Measurements from ENCODE around the gene NDUFV2. TPM values are rescaled to one million over a fixed set of nuclear protein-coding genes. Genes with fewer than 3 reads are reported as not detected.

The NDUFV2 gene
- total and polyA plus RNA-seq, 2 of the 8 experiments (the other 6 are each of a cell fraction or from before 2014, with no cell fraction given): 90.8 to 191 TPM

DNA sequence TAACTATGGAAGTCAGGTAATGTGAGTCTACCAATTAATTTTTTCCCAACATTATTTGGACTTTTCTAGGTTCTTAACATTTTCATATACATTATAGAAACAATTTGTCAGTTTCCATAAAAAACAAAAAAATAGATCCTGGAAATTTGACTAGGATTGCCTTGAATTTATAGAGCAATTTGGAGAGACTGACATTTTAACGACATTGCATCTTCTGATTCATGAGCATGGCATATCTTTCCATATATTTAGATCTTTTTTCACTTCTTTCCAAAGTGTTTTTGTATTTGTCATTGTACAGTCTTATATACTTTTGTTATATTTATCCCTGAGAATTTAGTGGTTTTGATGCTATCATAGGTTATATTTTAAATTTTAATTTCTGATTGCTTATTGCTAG lies 76.1 kb downstream of the NDUFV2 start:
- Histone ChIP-seq H2BK120ac (replicated peaks; ENCODE audit: low read depth, low read length) (no peak overlapping the region), H3K14ac (ENCODE audit: insufficient read length) (no peak overlapping the region), H3K4ac (replicated peaks; ENCODE audit: insufficient read length, low read depth, low read length) (no peak overlapping the region), H4K91ac (replicated peaks; ENCODE audit: insufficient read length, low read length) (no peak overlapping the region), H3K36me3 (ENCODE audit: control insufficient read depth in 2 of 4, insufficient read depth in 4 of 4, low read length in 3 of 4) (no peaks in the 10 kb centered on the region; a peak in 1 of 8 replicates), H2AFZ (ENCODE audit: low read length) (no peak overlapping the region), H4K5ac (ENCODE audit: insufficient read length, low read depth, low read length) (no peak overlapping the region), H3K9ac (replicated peaks in 1 of 4; ENCODE audit: extremely low read depth in 1 of 4, low read depth in 3 of 4, low read length in 3 of 4) (no peak overlapping the region), H3K79me2 (ENCODE audit: control insufficient read depth in 1 of 2, insufficient read depth in 2 of 2, low read length in 2 of 2) (peaks cover 0 to 51% of the 10 kb centered on the region in 2 experiments; a peak in 2 of 4 replicates), H2BK12ac (ENCODE audit: low read depth, low read length) (no peak overlapping the region), H3K4me3 (ENCODE audit: extremely low read depth in 1 of 4, insufficient read depth in 2 of 4, low read depth in 3 of 4, low read length in 4 of 4) (no peak overlapping the region), H3K9me3 (ENCODE audit: insufficient read depth in 2 of 2, low read depth in 1 of 2, low read length in 1 of 2) (no peaks in the 10 kb centered on the region), H2BK5ac (ENCODE audit: low read depth, low read length) (no peak overlapping the region), H3K18ac (ENCODE audit: extremely low read depth, low read length) (no peak overlapping the region), H3K56ac (replicated peaks; ENCODE audit: insufficient read length, low read depth, low read length) (no peak overlapping the region), H3K27ac (ENCODE audit: low read depth, low read length) (no peak overlapping the region), H3K27me3 (replicated peaks in 1 of 4; ENCODE audit: control insufficient read depth in 3 of 4, extremely low read depth in 1 of 4, insufficient read depth in 3 of 4, low read length in 3 of 4) (no peaks in the 10 kb centered on the region), H3K4me2 (ENCODE audit: insufficient read depth in 1 of 2, low read depth in 2 of 2, low read length in 2 of 2) (no peak overlapping the region), H3K79me1 (ENCODE audit: low read depth, low read length) (no peaks in the 10 kb centered on the region), H2AK5ac (ENCODE audit: low read depth, low read length) (no peak overlapping the region), H3K23me2 (ENCODE audit: low read depth, low read length) (no peaks in the 10 kb centered on the region), H2BK20ac (ENCODE audit: low read length) (no peak overlapping the region), H4K8ac (ENCODE audit: extremely low read depth, insufficient read depth, low read length) (no peak overlapping the region), H4K20me1 (replicated peaks in 1 of 2; ENCODE audit: control insufficient read depth in 1 of 2, insufficient read depth in 2 of 2, low read length in 2 of 2) (peaks cover 0 to 2% of the 10 kb centered on the region in 2 experiments), H3K23ac (ENCODE audit: insufficient read length) (no peak overlapping the region), H2BK15ac (ENCODE audit: low read length) (no peak overlapping the region), H3K4me1 (replicated peaks in 1 of 4; ENCODE audit: control insufficient read depth in 3 of 4, insufficient read depth in 4 of 4, low read length in 3 of 4) (no peaks in the 10 kb centered on the region)
- no peak for TF ChIP-seq RAD21 (IDR thresholded peaks at IDR 0.05 in 1 of 2, conservative IDR thresholded peaks at IDR 0.05 in 1 of 2; ENCODE audit: low read depth in 2 of 2, low read length in 2 of 2)
- TF ChIP-seq SUZ12 (IDR thresholded peaks at IDR 0.05; ENCODE audit: low read length): no peak
- TF ChIP-seq TAF7 (optimal IDR thresholded peaks at IDR 0.05; ENCODE audit: borderline replicate concordance, low read depth, low read length): no peak
- no peak for TF ChIP-seq YY1 (IDR thresholded peaks at IDR 0.05; ENCODE audit: low read depth, low read length)
- no peak for TF ChIP-seq TBP (IDR thresholded peaks at IDR 0.05; ENCODE audit: low read depth, low read length)
- TF ChIP-seq POU5F1 (IDR thresholded peaks at IDR 0.05; ENCODE audit: low read depth, low read length): no peak
- no peak for TF ChIP-seq TEAD4 (IDR thresholded peaks at IDR 0.05; ENCODE audit: low read depth, low read length)
- TF ChIP-seq TAF1 (IDR thresholded peaks at IDR 0.05; ENCODE audit: low read depth, low read length): no peak
- TF ChIP-seq GTF2F1 (IDR thresholded peaks at IDR 0.05; ENCODE audit: borderline replicate concordance, low read depth, low read length): no peak
- no peak for TF ChIP-seq SP4 (IDR thresholded peaks at IDR 0.05; ENCODE audit: low read length)
- TF ChIP-seq TCF12 (IDR thresholded peaks at IDR 0.05; ENCODE audit: low read depth, low read length): no peak
- no peak for TF ChIP-seq FOSL1 (IDR thresholded peaks at IDR 0.05; ENCODE audit: insufficient read depth, low read depth, low read length)
- CTCF ChIA-PET (ENCODE audit: partially characterized antibody): interaction anchor here (0.6 kb wide), 1 partner anchor 8 kb away, joined by 4 read pairs; no protein-coding TSS in a partner anchor
- WGBS, 2 experiments (ENCODE audit: extremely low coverage in 1 of 2, insufficient coverage in 1 of 2, insufficient read length in 1 of 2, insufficient replicate concordance in 2 of 2, low coverage in 1 of 2, low lambda C conversion rate in 2 of 2, missing lambda C conversion rate in 1 of 2): 86% methylated on average over 1 of the region's 1 CpG; no CpG with 5 or more reads in 1 of the 2 experiments
- DNase-seq (ENCODE audit: low read depth in 1 of 2, low spot score in 2 of 2): no peak
- POLR2A ChIA-PET (ENCODE audit: partially characterized antibody): interaction anchor here (1.4 kb wide), 1 partner anchor 43 kb away, joined by 3 read pairs; no protein-coding TSS in a partner anchor
- FAIRE-seq: no peak
